GM23248 (cell line): ENCODE data around the gene VILL.
"Not testable (repeated sequence)": the region's sequence is repeated elsewhere in the genome, so short reads cannot be mapped to it uniquely, and the experiment has no call there.

Experiments used
- EZH2 ChIP-seq: fragments of 200-600 bp; sonication (generic); IDR thresholded peaks from 2 replicates; pipeline ENCODE4 v1.6.1; 2018; ENCODE audit warnings: antibody characterized with exemption, mild to moderate bottlenecking; ENCODE audit not compliant: insufficient read depth, poor library complexity, severe bottlenecking
- EZH2phosphoT487 ChIP-seq: fragments of 200-600 bp; sonication (generic); IDR thresholded peaks from 2 replicates; pipeline ENCODE4 v1.6.1; 2018; ENCODE audit warnings: antibody characterized with exemption, moderate library complexity, mild to moderate bottlenecking, low read depth; ENCODE audit not compliant: insufficient read depth

DNA sequence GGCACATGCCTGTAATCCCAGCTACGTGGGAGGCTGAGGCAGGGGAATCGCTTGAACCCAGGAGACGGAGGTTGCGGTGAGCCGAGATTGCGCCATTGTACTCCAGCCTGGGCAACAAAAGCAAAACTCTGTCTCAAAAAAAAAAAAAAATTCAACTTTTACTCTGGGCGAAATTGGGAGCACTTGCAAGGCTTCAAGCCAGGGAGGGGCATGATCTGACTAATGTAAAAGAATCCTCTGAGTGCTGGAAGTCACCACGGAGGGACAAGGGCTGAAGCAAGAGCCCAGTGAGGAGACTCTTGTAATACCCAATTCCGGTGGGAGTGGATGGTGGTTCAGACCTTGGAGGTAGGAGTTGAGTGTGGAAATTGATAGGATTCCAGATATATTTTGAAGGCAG lies 43.7 kb downstream of the VILL start:
- not testable (repeated sequence) for TF ChIP-seq EZH2, EZH2phosphoT487
